ENCODE measurements around the gene POLQ. TPM values are rescaled to one million over a fixed set of nuclear protein-coding genes. Genes with fewer than 3 reads are reported as not detected.

Gene POLQ
- total RNA-seq, 1 donor from 2014 or later = 33.2 TPM

- Histone ChIP-seq H3K4me1 (no peaks in the 10 kb centered on the region), H4K20me1 (ENCODE audit: low read depth) (no peaks in the 10 kb centered on the region), H3K36me3 (peaks cover 9% of the 10 kb centered on the region), H3K79me2 (ENCODE audit: low read depth) (no peaks in the 10 kb centered on the region), H2AFZ (replicated peaks) (no peak overlapping the region), H3K4me3 (no peak overlapping the region), H3F3A (ENCODE audit: low read depth) (no peaks in the 10 kb centered on the region), H3K9ac (no peak overlapping the region), H3K9me3 (ENCODE audit: low read depth) (no peaks in the 10 kb centered on the region), H3K27me3 (no peaks in the 10 kb centered on the region), H3K4me2 (no peak overlapping the region), H3K27ac (no peak overlapping the region)
- no peak for DNase-seq (ENCODE audit: low spot score)
- H3K4me3 Mint-ChIP-seq = no peak overlapping the region
- no peak overlapping the region for H3K27ac Mint-ChIP-seq
- TF ChIP-seq EZH2 (IDR thresholded peaks at IDR 0.05) (no peak), CTCF (IDR thresholded peaks at IDR 0.05) (no peak), EZH2phosphoT487 (IDR thresholded peaks at IDR 0.05) (no peak)
- H3K4me1 Mint-ChIP-seq = peaks cover 2% of the 10 kb centered on the region
- H3K36me3 Mint-ChIP-seq = peaks cover 28% of the 10 kb centered on the region
- no peaks in the 10 kb centered on the region for H3K27me3 Mint-ChIP-seq (ENCODE audit: insufficient read depth, low read depth)
- no peaks in the 10 kb centered on the region for H3K9me3 Mint-ChIP-seq
These were observed 55.6 kb downstream of the POLQ start for GRCh38 chr3:121490161-121490560.

DNA sequence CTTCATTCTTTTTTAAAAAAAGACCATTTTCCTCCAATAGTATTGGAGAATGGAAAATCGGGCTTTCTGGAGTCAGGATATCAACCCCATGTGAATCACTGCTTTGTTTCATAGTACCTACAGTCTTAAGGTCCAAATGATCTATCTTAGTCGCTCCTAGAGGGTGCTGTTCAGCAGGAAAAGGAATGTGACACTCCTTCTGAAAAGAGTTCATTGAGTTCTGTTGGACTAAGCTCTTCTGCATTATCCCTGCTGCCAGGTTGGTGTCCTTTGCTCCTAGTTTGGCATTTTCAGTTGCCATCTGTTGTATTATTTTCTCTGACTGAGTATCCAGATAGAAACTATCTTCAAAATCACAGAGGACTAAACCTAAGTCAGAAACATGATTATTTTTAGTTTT lies 57.2 kb downstream of the POLQ start:
- Mint-ChIP-seq H3K4me3 (no peak overlapping the region), H3K4me1 (peaks cover 2% of the 10 kb centered on the region), H3K9me3 (no peaks in the 10 kb centered on the region), H3K27me3 (ENCODE audit: insufficient read depth, low read depth) (no peaks in the 10 kb centered on the region), H3K27ac (no peak overlapping the region), H3K36me3 (peaks cover 26% of the 10 kb centered on the region)
- Histone ChIP-seq H3K36me3 (peaks cover 9% of the 10 kb centered on the region), H2AFZ (replicated peaks) (no peak overlapping the region), H3K79me2 (ENCODE audit: low read depth) (no peaks in the 10 kb centered on the region), H3F3A (ENCODE audit: low read depth) (no peaks in the 10 kb centered on the region), H3K27me3 (no peaks in the 10 kb centered on the region), H4K20me1 (ENCODE audit: low read depth) (no peaks in the 10 kb centered on the region), H3K4me1 (no peaks in the 10 kb centered on the region), H3K9me3 (ENCODE audit: low read depth) (no peaks in the 10 kb centered on the region), H3K27ac (no peak overlapping the region), H3K4me2 (no peak overlapping the region), H3K9ac (no peak overlapping the region), H3K4me3 (no peak overlapping the region)
- DNase-seq (ENCODE audit: low spot score) = peak; percentile 17
- TF ChIP-seq EZH2phosphoT487 (IDR thresholded peaks at IDR 0.05) (no peak), CTCF (IDR thresholded peaks at IDR 0.05) (peak; percentile 31), EZH2 (IDR thresholded peaks at IDR 0.05) (no peak)

- Histone ChIP-seq H3K4me3 (no peak overlapping the region), H3K9ac (no peak overlapping the region), H3K27me3 (no peaks in the 10 kb centered on the region), H2AFZ (replicated peaks) (no peak overlapping the region), H3K27ac (no peak overlapping the region), H3K79me2 (ENCODE audit: low read depth) (no peaks in the 10 kb centered on the region), H3K4me1 (no peaks in the 10 kb centered on the region), H3F3A (ENCODE audit: low read depth) (no peaks in the 10 kb centered on the region), H3K36me3 (peaks cover 4% of the 10 kb centered on the region), H4K20me1 (ENCODE audit: low read depth) (no peaks in the 10 kb centered on the region), H3K9me3 (ENCODE audit: low read depth) (no peaks in the 10 kb centered on the region), H3K4me2 (no peak overlapping the region)
- H3K27ac Mint-ChIP-seq = no peak overlapping the region
- no peak for DNase-seq (ENCODE audit: low spot score)
- peaks cover 19% of the 10 kb centered on the region for H3K36me3 Mint-ChIP-seq
- H3K9me3 Mint-ChIP-seq = no peaks in the 10 kb centered on the region
- no peak overlapping the region for H3K4me3 Mint-ChIP-seq
- no peaks in the 10 kb centered on the region for H3K4me1 Mint-ChIP-seq
- TF ChIP-seq CTCF (IDR thresholded peaks at IDR 0.05) = no peak
- H3K27me3 Mint-ChIP-seq (ENCODE audit: insufficient read depth, low read depth) = no peaks in the 10 kb centered on the region
These were observed 62.5 kb downstream of the POLQ start for GRCh38 chr3:121483290-121483689.

- Histone ChIP-seq H2AFZ (replicated peaks) (no peak overlapping the region), H3K79me2 (ENCODE audit: low read depth) (no peaks in the 10 kb centered on the region), H3K4me1 (no peaks in the 10 kb centered on the region), H4K20me1 (ENCODE audit: low read depth) (no peaks in the 10 kb centered on the region), H3K36me3 (peaks cover 4% of the 10 kb centered on the region), H3K27me3 (no peaks in the 10 kb centered on the region), H3K4me2 (no peak overlapping the region), H3K9ac (no peak overlapping the region), H3F3A (ENCODE audit: low read depth) (no peaks in the 10 kb centered on the region), H3K4me3 (no peak overlapping the region), H3K9me3 (ENCODE audit: low read depth) (no peaks in the 10 kb centered on the region), H3K27ac (no peak overlapping the region)
- no peak for DNase-seq (ENCODE audit: low spot score)
- Mint-ChIP-seq H3K36me3 (peaks cover 14% of the 10 kb centered on the region), H3K27ac (no peak overlapping the region), H3K9me3 (no peaks in the 10 kb centered on the region), H3K27me3 (ENCODE audit: insufficient read depth, low read depth) (no peaks in the 10 kb centered on the region), H3K4me3 (no peak overlapping the region), H3K4me1 (no peaks in the 10 kb centered on the region)
- TF ChIP-seq EZH2phosphoT487 (IDR thresholded peaks at IDR 0.05) (no peak), EZH2 (IDR thresholded peaks at IDR 0.05) (no peak), CTCF (IDR thresholded peaks at IDR 0.05) (no peak)
These were observed 63.1 kb downstream of the POLQ start for GRCh38 chr3:121482660-121483059.

Data from neural progenitor cell (in vitro differentiated cells).